TTC549 (cell line): Measurements from ENCODE around the gene ENTPD6.

Source experiments
- FAIRE-seq: peaks from 2 replicates; lab custom pipeline; 2012; peaks lifted over from hg19 to GRCh38; lab: Jason Lieb, UNC

ENTPD6 gene

DNA sequence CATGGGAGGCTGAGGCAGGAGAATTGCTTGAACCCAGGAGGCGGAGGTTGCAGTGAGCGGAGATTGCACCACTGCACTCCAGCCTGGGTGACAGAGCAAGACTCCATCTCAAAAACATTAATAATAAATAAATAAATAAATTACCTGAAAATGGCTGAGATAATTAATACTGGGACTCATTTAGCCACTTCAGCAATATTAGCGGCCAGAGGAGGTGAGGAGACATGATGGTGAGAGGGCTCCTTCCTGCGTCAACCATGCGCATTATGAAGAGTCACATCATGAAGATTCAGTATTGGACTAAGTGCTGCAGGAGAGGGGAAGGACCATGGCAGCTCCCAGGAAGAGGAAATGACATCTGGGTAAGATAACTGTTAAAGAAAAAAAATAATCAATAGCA, 49.5 kb downstream of the ENTPD6 start:
- FAIRE-seq = no peak

DNA sequence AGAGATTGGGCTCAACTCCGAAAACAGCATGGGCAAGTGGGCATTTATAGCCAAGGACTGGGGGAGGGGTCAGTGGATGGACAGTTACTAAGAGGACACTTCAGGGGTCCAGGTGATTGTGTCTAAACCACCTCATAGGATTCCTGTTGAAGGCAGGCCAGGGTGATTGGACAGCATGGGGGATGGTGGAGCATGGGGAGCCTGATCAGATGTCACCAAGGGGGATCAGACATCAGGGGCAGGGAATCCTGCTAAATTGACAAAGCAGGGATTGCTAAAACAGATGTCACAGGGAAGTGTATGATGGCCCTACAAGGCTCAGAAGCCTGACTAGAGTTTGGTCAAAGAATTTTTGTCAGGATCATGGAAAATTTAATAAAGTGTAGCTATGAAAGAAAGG, 49.9 kb downstream of the ENTPD6 start:
- no peak for FAIRE-seq

GRCh38 chr20:25246182-25246999, 50.9 kb downstream of the ENTPD6 start:
- FAIRE-seq = no peak

GRCh38 chr20:25247000-25247517, 51.5 kb downstream of the ENTPD6 start:
- no peak for FAIRE-seq

GRCh38 chr20:25247518-25247955, 52.0 kb downstream of the ENTPD6 start:
- no peak for FAIRE-seq

DNA sequence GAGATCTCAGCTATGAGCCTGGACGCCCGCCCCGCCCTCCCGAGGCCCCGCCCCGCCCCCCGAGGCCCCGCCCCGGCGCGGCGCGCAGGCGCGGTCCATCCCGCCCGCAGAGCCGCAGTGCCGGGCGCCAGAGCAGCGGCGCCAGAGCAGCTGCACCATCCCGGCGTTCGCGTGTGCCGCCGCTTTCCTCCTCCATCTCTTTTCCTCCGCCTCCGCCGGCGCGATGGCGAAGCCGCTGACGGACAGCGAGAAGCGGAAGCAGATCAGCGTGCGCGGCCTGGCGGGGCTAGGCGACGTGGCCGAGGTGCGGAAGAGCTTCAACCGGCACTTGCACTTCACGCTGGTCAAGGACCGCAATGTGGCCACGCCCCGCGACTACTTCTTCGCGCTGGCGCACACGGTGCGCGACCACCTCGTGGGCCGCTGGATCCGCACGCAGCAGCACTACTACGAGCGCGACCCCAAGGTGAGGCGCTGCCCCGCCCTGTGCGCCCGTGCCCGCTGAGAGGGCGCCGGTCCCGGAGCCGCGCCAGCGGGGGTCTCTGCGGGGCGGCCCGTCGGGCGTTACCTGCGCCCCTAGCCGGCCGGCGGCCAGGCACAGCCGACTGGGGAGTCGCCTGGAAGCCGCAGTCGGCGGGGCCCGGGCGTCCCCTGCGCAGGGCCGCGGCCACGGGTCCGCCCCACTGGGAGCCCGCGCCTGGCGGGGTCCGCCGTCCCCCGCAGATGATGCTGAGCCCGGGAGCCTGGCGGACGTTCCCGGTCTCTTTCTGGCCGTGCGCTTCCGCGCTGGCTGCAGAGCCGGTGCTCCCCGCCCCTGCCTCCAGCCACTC, 52.7 kb downstream of the ENTPD6 start, which contains the start of gene PYGB:
Gene PYGB (plus strand): TSS at position 130 of the 830 bp plus-strand sequence. CDS start 94 bp downstream, at position 224.
- FAIRE-seq = no peak

GRCh38 chr20:25248786-25249172, 53.3 kb downstream of the ENTPD6 start:
- FAIRE-seq = no peak

DNA sequence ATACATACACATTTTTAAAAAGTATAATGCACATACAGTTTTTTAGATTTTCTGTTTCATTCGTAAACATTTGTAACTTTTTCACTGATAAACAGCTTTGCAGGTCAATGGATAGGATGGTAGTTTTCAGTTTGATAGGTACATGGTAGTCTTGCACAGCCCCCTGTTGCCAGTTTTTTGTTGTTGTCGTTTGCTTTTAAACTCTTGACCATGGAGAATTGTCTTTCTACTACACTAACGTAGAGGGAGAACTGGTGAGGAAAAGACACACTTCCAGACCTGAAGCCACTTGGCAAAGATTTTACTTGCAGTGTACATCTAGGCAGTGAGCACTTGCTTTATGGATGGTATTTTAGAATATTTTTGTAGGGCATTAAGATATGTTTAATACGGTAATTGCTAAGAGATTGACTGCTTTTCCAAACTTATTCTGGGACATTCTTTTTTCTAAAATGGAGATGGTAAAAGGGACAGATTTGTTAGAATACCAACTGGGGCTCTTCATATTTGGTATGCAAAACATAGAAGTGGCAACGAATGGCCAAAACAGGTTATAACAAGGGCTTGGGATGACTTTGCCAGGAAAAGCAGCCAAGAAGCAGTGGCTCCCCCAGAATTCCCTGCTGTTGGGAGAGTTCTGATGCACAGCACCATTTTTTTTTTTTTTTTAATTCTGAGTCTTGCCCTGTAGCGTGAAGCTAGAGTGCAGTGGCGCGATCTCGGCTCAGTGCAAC, 53.9 kb downstream of the ENTPD6 start:
- FAIRE-seq = no peak

DNA sequence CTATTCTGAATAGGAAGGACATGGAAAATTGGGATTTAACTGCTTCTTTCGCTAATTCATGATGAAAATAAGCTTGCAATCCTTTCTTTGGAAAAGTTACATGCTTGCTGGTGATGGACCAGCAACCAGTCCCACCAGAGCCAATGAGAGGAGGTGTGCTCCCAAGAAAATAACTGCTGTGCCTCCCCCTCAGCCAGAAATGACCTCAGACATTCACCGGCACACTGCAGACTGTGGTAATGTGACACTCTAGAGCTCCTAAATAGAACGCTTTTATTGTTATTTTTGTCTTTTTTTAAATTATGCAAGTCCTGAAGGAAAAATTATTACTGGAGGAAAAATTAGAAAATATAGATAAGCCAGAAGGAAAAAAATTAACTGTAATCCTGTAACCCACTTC, 55.0 kb downstream of the ENTPD6 start:
- no peak for FAIRE-seq

GRCh38 chr20:25251019-25251418, 55.5 kb downstream of the ENTPD6 start:
- no peak for FAIRE-seq

GRCh38 chr20:25251558-25251957, 56.0 kb downstream of the ENTPD6 start:
- no peak for FAIRE-seq

DNA sequence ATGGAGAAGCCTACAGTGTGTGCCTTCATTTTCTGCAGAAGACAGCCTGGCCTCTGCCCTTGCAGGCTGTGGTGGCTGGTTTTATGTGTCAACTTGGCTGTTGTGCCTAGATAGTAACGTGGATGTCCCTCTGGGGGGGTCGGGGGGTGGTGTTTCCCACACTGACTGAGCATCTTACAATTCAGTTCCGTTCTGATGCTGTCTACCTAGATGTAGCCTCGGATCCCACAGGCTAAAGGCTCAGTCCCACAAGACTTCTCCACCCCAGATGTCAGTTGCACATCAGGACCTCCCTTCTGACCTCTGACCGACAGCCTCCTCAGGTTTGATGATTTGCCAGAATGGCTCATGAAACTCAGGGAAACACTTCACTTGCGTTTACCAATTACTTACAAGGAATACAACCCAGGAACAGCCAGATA, 56.7 kb downstream of the ENTPD6 start:
- no peak for FAIRE-seq

GRCh38 chr20:25252686-25253421, 57.3 kb downstream of the ENTPD6 start:
- no peak for FAIRE-seq

DNA sequence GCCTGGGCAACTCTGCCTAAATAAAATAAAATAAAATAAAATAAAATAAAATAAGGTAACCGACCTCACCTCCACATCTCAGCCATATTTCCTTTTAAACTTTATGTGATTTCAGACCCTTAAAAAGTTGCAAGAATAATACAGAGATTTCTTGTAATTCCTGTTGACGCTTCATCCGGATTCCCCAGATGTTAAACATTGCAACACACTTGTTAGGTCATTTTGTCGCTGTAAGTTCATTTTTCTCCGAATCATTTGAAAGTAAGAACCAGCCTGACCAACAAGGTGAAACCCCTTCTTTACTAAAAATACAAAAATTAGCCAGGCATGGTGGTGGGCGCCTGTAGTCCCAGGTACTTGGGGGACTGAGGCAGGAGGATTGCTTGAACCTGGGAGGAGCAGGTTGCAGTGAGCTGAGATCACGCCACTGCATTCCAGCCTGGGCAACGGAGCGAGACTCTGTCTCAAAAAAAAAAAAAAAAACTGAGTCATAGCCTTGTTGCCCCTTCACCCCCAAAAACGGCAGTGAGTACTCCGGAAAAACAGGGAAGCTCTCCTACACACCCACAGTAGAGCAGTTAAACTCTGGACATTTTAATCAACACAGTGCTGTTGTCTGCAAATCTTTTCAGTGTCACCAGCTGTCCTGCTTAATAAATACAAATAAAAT, 58.2 kb downstream of the ENTPD6 start:
- no peak for FAIRE-seq

GRCh38 chr20:25254571-25254970, 59.1 kb downstream of the ENTPD6 start:
- FAIRE-seq = no peak

GRCh38 chr20:25254986-25255680, 59.6 kb downstream of the ENTPD6 start:
- no peak for FAIRE-seq

GRCh38 chr20:25256226-25256859, 60.8 kb downstream of the ENTPD6 start:
- no peak for FAIRE-seq

DNA sequence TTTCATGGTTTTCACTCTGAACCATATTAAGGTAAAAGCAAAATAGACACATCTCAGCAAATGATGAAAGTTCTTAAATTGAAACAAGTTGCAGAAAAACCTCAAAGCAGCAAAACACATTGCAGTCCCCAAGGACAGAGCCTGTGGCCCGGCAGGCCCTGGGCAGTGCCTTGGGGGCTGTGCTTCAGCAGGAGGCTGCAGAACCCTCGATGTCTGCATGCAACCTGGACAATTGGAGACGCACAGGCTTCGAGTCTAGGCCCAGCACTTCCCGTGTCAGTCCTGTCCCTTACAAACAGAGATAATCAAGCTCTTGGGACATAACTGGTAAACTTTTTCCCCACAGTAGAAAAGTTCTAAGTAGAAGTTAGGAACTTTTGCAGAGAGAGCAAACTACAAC, 61.6 kb downstream of the ENTPD6 start:
- no peak for FAIRE-seq

- FAIRE-seq = no peak
These were observed 62.4 kb downstream of the ENTPD6 start for GRCh38 chr20:25257756-25258475.
